ENCODE data around the gene NPFF. TPM values are rescaled to one million over a fixed set of nuclear protein-coding genes. Genes with fewer than 3 reads are reported as not detected.

NPFF gene
- total and polyA plus RNA-seq, 10 of the 15 experiments (the other 5 are each of a cell fraction or from before 2014, with no cell fraction given): 0.21 to 0.69 (median 0.23) TPM; not detected in 7

DNA sequence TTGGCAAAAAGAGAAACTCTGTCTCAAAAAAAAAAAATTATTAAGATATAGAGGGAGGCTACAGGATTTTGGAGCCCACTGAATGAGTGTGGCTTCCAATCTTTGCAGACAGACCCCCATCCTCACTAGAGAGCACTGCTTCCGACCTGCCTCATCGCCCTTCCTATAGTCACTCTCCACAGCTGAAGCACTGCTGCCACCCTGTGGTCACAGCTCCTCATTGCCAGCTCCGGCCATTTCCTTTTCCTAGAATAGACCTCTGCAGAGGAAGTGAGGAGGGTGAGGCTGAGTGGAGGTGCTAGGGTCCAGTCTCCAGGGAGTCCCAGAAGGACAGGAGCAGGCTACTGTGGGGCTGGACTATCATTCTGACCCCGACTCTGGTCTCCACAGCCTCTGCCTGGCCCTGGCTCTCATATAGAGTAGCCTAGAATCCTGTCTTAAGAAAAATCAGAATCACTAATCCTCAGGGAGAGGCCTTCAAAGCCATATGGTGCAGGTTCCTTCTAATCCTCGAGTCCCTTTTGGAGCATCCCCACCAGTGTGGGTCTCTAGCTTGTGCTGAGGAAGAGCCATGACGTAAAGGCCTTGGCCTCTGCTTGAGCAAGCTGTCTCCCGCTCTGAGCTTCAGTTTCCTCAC, 1.4 kb upstream of the NPFF start (continued):
- TF ChIP-seq, protein P1, sequence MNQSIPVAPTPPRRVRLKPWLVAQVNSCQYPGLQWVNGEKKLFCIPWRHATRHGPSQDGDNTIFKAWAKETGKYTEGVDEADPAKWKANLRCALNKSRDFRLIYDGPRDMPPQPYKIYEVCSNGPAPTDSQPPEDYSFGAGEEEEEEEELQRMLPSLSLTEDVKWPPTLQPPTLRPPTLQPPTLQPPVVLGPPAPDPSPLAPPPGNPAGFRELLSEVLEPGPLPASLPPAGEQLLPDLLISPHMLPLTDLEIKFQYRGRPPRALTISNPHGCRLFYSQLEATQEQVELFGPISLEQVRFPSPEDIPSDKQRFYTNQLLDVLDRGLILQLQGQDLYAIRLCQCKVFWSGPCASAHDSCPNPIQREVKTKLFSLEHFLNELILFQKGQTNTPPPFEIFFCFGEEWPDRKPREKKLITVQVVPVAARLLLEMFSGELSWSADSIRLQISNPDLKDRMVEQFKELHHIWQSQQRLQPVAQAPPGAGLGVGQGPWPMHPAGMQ (IDR thresholded peaks at IDR 0.05; ENCODE audit: borderline replicate concordance): no peak
- TF ChIP-seq RELA (IDR thresholded peaks at IDR 0.05; ENCODE audit: borderline replicate concordance, partially characterized antibody) (peak; percentile 62), SREBF2 (IDR thresholded peaks at IDR 0.05; ENCODE audit: low read length) (no peak), YY1 (IDR thresholded peaks at IDR 0.05; ENCODE audit: low read depth, low read length) (peak; percentile 91), RB1 (IDR thresholded peaks at IDR 0.05; ENCODE audit: borderline replicate concordance) (peak; percentile 48; the same call in 1 of the 2 replicates), MXI1 (IDR thresholded peaks at IDR 0.05; ENCODE audit: low read depth, low read length) (no peak), SP1 (IDR thresholded peaks at IDR 0.05; ENCODE audit: low read depth, low read length) (no peak), RCOR1 (conservative IDR thresholded peaks at IDR 0.05; ENCODE audit: low read depth, low read length) (no peak), IRF4 (IDR thresholded peaks at IDR 0.05; ENCODE audit: low read depth, low read length) (peak; percentile 39; the same call in 1 of the 2 replicates), NFXL1 (IDR thresholded peaks at IDR 0.05; ENCODE audit: borderline replicate concordance) (no peak)
- TF ChIP-seq, protein P2, sequence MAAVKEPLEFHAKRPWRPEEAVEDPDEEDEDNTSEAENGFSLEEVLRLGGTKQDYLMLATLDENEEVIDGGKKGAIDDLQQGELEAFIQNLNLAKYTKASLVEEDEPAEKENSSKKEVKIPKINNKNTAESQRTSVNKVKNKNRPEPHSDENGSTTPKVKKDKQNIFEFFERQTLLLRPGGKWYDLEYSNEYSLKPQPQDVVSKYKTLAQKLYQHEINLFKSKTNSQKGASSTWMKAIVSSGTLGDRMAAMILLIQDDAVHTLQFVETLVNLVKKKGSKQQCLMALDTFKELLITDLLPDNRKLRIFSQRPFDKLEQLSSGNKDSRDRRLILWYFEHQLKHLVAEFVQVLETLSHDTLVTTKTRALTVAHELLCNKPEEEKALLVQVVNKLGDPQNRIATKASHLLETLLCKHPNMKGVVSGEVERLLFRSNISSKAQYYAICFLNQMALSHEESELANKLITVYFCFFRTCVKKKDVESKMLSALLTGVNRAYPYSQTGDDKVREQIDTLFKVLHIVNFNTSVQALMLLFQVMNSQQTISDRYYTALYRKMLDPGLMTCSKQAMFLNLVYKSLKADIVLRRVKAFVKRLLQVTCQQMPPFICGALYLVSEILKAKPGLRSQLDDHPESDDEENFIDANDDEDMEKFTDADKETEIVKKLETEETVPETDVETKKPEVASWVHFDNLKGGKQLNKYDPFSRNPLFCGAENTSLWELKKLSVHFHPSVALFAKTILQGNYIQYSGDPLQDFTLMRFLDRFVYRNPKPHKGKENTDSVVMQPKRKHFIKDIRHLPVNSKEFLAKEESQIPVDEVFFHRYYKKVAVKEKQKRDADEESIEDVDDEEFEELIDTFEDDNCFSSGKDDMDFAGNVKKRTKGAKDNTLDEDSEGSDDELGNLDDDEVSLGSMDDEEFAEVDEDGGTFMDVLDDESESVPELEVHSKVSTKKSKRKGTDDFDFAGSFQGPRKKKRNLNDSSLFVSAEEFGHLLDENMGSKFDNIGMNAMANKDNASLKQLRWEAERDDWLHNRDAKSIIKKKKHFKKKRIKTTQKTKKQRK (IDR thresholded peaks at IDR 0.05; ENCODE audit: low read depth, low read length): no peak

Data from GM12878 (cell line).